Spleen (tissue), 7 donors: ENCODE data around the gene MYL12A.

Experiments
- POLR2A ChIP-seq, 3 donors: fragments of 450-650 bp; IDR thresholded peaks; one replicate each; pipeline ENCODE4 v1.5.1; 2017; ENCODE audit warnings: antibody characterized with exemption in 3 of 3, mild to moderate bottlenecking in 1 of 3
- POLR2AphosphoS5 ChIP-seq, 3 donors: sonication (generic); formaldehyde crosslinking; IDR thresholded peaks; one replicate each; pipeline ENCODE4 v1.5.1; 2017; ENCODE audit warnings: antibody characterized with exemption in 3 of 3
- TF ChIP-seq, protein P1 (sequence below), 11 experiments: fragments of 200-600 bp in 7 of 11; fragments of 450-650 bp in 4 of 11; sonication (generic) in 4 of 11; IDR thresholded peaks in 8 of 11; conservative IDR thresholded peaks in 3 of 11; 1 replicate in 7 of 11; 2 replicates in 4 of 11; pipeline versions ENCODE4 v1.4.0 to v1.8.0; 2016 to 2021; ENCODE audit warnings: antibody characterized with exemption in 11 of 11, inconsistent platforms in 4 of 11, mild to moderate bottlenecking in 1 of 11
- donor health status: DM: no; HTN: no; CAD: no; lungs with moderate emphysema.
- donor health status: DM: no; HTN: no; CAD: no.
- donor health status: DM: no; HTN: no; CAD: no.

DNA sequence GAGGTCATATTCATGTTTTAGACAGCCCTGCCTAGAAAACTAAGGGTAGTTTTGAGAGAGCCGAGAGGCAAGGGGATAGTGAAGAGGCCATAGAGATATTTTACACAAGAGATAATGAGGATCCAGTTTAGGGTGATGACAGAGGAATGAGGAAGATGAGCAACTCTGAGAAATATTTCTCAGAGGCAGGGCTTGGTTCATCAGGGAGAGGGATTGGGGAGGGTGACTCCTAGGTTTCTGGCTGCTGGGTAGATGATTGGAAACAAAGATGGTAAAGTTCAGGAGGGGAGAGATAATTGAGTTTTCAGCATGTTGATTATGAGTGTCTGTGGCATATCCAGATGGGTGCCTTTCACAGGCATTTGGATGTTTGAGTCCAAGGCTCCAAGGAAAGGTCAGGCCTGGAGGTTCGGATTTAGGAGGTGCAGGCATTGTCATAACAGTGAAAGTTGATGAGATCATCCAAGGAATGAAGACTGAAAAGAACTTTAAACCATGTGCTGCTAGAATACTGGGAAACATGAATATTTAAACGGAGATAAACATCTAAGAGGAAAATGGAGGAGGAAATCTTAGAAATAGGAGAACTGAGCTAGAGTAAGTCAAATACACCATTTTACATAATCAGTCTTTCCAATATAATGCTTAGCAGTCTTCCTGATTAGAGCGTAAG is 21.8 kb downstream of the MYL12A start:
- TF ChIP-seq, protein P1, sequence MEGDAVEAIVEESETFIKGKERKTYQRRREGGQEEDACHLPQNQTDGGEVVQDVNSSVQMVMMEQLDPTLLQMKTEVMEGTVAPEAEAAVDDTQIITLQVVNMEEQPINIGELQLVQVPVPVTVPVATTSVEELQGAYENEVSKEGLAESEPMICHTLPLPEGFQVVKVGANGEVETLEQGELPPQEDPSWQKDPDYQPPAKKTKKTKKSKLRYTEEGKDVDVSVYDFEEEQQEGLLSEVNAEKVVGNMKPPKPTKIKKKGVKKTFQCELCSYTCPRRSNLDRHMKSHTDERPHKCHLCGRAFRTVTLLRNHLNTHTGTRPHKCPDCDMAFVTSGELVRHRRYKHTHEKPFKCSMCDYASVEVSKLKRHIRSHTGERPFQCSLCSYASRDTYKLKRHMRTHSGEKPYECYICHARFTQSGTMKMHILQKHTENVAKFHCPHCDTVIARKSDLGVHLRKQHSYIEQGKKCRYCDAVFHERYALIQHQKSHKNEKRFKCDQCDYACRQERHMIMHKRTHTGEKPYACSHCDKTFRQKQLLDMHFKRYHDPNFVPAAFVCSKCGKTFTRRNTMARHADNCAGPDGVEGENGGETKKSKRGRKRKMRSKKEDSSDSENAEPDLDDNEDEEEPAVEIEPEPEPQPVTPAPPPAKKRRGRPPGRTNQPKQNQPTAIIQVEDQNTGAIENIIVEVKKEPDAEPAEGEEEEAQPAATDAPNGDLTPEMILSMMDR (IDR thresholded peaks at IDR 0.05 in 8 of 11, conservative IDR thresholded peaks at IDR 0.05 in 3 of 11) = no peak
- TF ChIP-seq POLR2AphosphoS5 (IDR thresholded peaks at IDR 0.05) (no peak), POLR2A (IDR thresholded peaks at IDR 0.05) (no peak)
